Measurements from ENCODE around the gene PIK3C2G. TPM values are rescaled to one million over a fixed set of nuclear protein-coding genes. Genes with fewer than 3 reads are reported as not detected.

The PIK3C2G gene
- polyA plus RNA-seq, 3 donors, result not detected

GRCh38 chr12:18422871-18423270 is 161.6 kb downstream of the PIK3C2G start:
- Mint-ChIP-seq H3K36me3 (no peaks in the 10 kb centered on the region), H3K4me3 (no peak overlapping the region), H3K4me1 (no peaks in the 10 kb centered on the region), H3K27ac (no peak overlapping the region), H3K27me3 (ENCODE audit: low read depth in 3 of 3) (peaks cover 0 to 2% (median 0%) of the 10 kb centered on the region in 3 donors), H3K9me3 (peaks cover 0 to 1% (median 0%) of the 10 kb centered on the region in 7 donors)
- no peak overlapping the region for H3K27ac ChIP-seq (ENCODE audit: low read depth in 1 of 2, low read length in 2 of 2)
- no peaks in the 10 kb centered on the region for H3K4me1 ChIP-seq (ENCODE audit: control insufficient read depth in 1 of 2, insufficient read depth in 2 of 2, low read length in 2 of 2)
- H4K20me1 ChIP-seq (ENCODE audit: insufficient read depth, low read length), result no peaks in the 10 kb centered on the region
- no peak overlapping the region for H3K4me2 ChIP-seq (replicated peaks; ENCODE audit: extremely low read depth, low read length, poor library complexity, severe bottlenecking)
- no peak for TF ChIP-seq CTCF (IDR thresholded peaks at IDR 0.05)
- no peaks in the 10 kb centered on the region for H3K9me3 ChIP-seq (replicated peaks in 1 of 2; ENCODE audit: control insufficient read depth in 1 of 2, insufficient read depth in 1 of 2, low read length in 2 of 2)
- no peak overlapping the region for H3K4me3 ChIP-seq (replicated peaks in 1 of 3; ENCODE audit: low read depth in 2 of 3, low read length in 3 of 3)
- H2AFZ ChIP-seq (ENCODE audit: insufficient read depth, low read depth, low read length, poor library complexity, severe bottlenecking), result no peak overlapping the region
- intact Hi-C loops (cut with micrococcal nuclease), result no loop called here
- H3K27me3 ChIP-seq (ENCODE audit: control insufficient read depth in 2 of 2, insufficient read depth in 2 of 2, low read length in 2 of 2), result no peaks in the 10 kb centered on the region
- H3K36me3 ChIP-seq (replicated peaks in 1 of 2; ENCODE audit: control insufficient read depth in 1 of 2, insufficient read depth in 2 of 2, low read length in 2 of 2), result no peaks in the 10 kb centered on the region
- H3K9ac ChIP-seq (ENCODE audit: insufficient read depth, low read length, poor library complexity, severe bottlenecking), result no peak overlapping the region
- no peaks in the 10 kb centered on the region for H3K79me2 ChIP-seq (ENCODE audit: insufficient read depth, low read length)
- no peak for DNase-seq

GRCh38 chr12:18424857-18425256 is 163.5 kb downstream of the PIK3C2G start:
- Mint-ChIP-seq H3K36me3 (no peaks in the 10 kb centered on the region), H3K4me3 (no peak overlapping the region), H3K4me1 (no peaks in the 10 kb centered on the region), H3K9me3 (peaks cover 0 to 1% (median 0%) of the 10 kb centered on the region in 7 donors), H3K27ac (no peak overlapping the region), H3K27me3 (ENCODE audit: low read depth in 3 of 3) (peaks cover 0 to 2% (median 1%) of the 10 kb centered on the region in 3 donors)
- H3K4me2 ChIP-seq (replicated peaks; ENCODE audit: extremely low read depth, low read length, poor library complexity, severe bottlenecking), result no peak overlapping the region
- H3K4me3 ChIP-seq (replicated peaks in 1 of 3; ENCODE audit: low read depth in 2 of 3, low read length in 3 of 3), result no peak overlapping the region
- no peaks in the 10 kb centered on the region for H3K4me1 ChIP-seq (ENCODE audit: control insufficient read depth in 1 of 2, insufficient read depth in 2 of 2, low read length in 2 of 2)
- no peaks in the 10 kb centered on the region for H3K9me3 ChIP-seq (replicated peaks in 1 of 2; ENCODE audit: control insufficient read depth in 1 of 2, insufficient read depth in 1 of 2, low read length in 2 of 2)
- WGBS (ENCODE audit: insufficient coverage), result 100% methylated on average over 1 of the region's 2 CpGs
- TF ChIP-seq CTCF (IDR thresholded peaks at IDR 0.05), result no peak
- no peaks in the 10 kb centered on the region for H3K79me2 ChIP-seq (ENCODE audit: insufficient read depth, low read length)
- no peak overlapping the region for H3K27ac ChIP-seq (ENCODE audit: low read depth in 1 of 2, low read length in 2 of 2)
- no peaks in the 10 kb centered on the region for H3K36me3 ChIP-seq (replicated peaks in 1 of 2; ENCODE audit: control insufficient read depth in 1 of 2, insufficient read depth in 2 of 2, low read length in 2 of 2)
- H3K9ac ChIP-seq (ENCODE audit: insufficient read depth, low read length, poor library complexity, severe bottlenecking), result no peak overlapping the region
- no peaks in the 10 kb centered on the region for H4K20me1 ChIP-seq (ENCODE audit: insufficient read depth, low read length)
- no peak overlapping the region for H2AFZ ChIP-seq (ENCODE audit: insufficient read depth, low read depth, low read length, poor library complexity, severe bottlenecking)
- DNase-seq, result no peak
- H3K27me3 ChIP-seq (ENCODE audit: control insufficient read depth in 2 of 2, insufficient read depth in 2 of 2, low read length in 2 of 2), result no peaks in the 10 kb centered on the region
- intact Hi-C loops (cut with micrococcal nuclease), result no loop called here

All from CD14-positive monocyte (primary cell).